Mucosa of rectum (tissue), 2 donors: Measurements from ENCODE around the gene CELSR1.

Experiments used
- H3K27ac ChIP-seq, 2 donors: one replicate each; pipeline ENCODE4 v1.7.0; 2013; ENCODE audit warnings: inconsistent platforms in 2 of 2, low read depth in 2 of 2, low read length in 2 of 2
- H3K27me3 ChIP-seq, 2 donors: one replicate each; pipeline ENCODE4 v1.7.0; 2013; ENCODE audit warnings: low read length in 2 of 2; ENCODE audit not compliant: control insufficient read depth in 2 of 2, insufficient read depth in 2 of 2
- H3K36me3 ChIP-seq, 2 donors: one replicate each; pipeline ENCODE4 v1.7.0; 2013; ENCODE audit warnings: low read length in 2 of 2; ENCODE audit not compliant: control insufficient read depth in 2 of 2, insufficient read depth in 2 of 2
- H3K4me1 ChIP-seq, 2 donors: one replicate each; pipeline ENCODE4 v1.7.0; 2013; ENCODE audit warnings: low read length in 2 of 2, mild to moderate bottlenecking in 1 of 2; ENCODE audit not compliant: control insufficient read depth in 2 of 2, insufficient read depth in 2 of 2
- H3K4me3 ChIP-seq, 2 donors: one replicate each; pipeline ENCODE4 v1.7.0; 2013; ENCODE audit warnings: low read length in 2 of 2
- H3K9ac ChIP-seq, 2 donors: one replicate each; pipeline ENCODE4 v1.7.0; 2013; ENCODE audit warnings: low read length in 2 of 2, low read depth in 1 of 2, mild to moderate bottlenecking in 1 of 2
- H3K9me3 ChIP-seq, 2 donors: one replicate each; pipeline ENCODE4 v1.7.0; 2013; ENCODE audit warnings: low read length in 2 of 2; ENCODE audit not compliant: control insufficient read depth in 2 of 2
- donor health status: healthy.
- donor health status: Normal muscosa, but diverticular disease.

CELSR1 gene

GRCh38 chr22:46452195-46453005, 85.0 kb downstream of the CELSR1 start:
- no peaks in the 10 kb centered on the region for H3K27me3 ChIP-seq
- H3K9ac ChIP-seq = no peak overlapping the region
- H3K4me3 ChIP-seq = no peak overlapping the region
- no peak overlapping the region for H3K27ac ChIP-seq
- no peaks in the 10 kb centered on the region for H3K9me3 ChIP-seq
- H3K36me3 ChIP-seq = no peaks in the 10 kb centered on the region
- H3K4me1 ChIP-seq = no peaks in the 10 kb centered on the region

- Histone ChIP-seq H3K27me3 (no peaks in the 10 kb centered on the region), H3K9ac (no peak overlapping the region), H3K9me3 (no peaks in the 10 kb centered on the region), H3K4me3 (no peak overlapping the region), H3K4me1 (no peaks in the 10 kb centered on the region), H3K36me3 (no peaks in the 10 kb centered on the region), H3K27ac (no peak overlapping the region)
These were observed 85.7 kb downstream of the CELSR1 start for GRCh38 chr22:46451741-46452140.

- H3K27ac ChIP-seq = no peak overlapping the region
- no peak overlapping the region for H3K9ac ChIP-seq
- H3K36me3 ChIP-seq = no peaks in the 10 kb centered on the region
- H3K4me1 ChIP-seq = no peaks in the 10 kb centered on the region
- H3K4me3 ChIP-seq = no peak overlapping the region
- no peaks in the 10 kb centered on the region for H3K27me3 ChIP-seq
- no peaks in the 10 kb centered on the region for H3K9me3 ChIP-seq
These were observed 86.4 kb downstream of the CELSR1 start for GRCh38 chr22:46450931-46451561.

GRCh38 chr22:46449974-46450745, 87.3 kb downstream of the CELSR1 start:
- H3K4me1 ChIP-seq = no peaks in the 10 kb centered on the region
- H3K4me3 ChIP-seq = no peak overlapping the region
- no peaks in the 10 kb centered on the region for H3K36me3 ChIP-seq
- H3K27me3 ChIP-seq = no peaks in the 10 kb centered on the region
- no peaks in the 10 kb centered on the region for H3K9me3 ChIP-seq
- no peak overlapping the region for H3K27ac ChIP-seq
- no peak overlapping the region for H3K9ac ChIP-seq

GRCh38 chr22:46449116-46449691, 88.2 kb downstream of the CELSR1 start:
- Histone ChIP-seq H3K36me3 (no peaks in the 10 kb centered on the region), H3K4me3 (no peak overlapping the region), H3K9me3 (no peaks in the 10 kb centered on the region), H3K9ac (no peak overlapping the region), H3K4me1 (peaks cover 0 to 3% of the 10 kb centered on the region in 2 donors), H3K27ac (no peak overlapping the region), H3K27me3 (no peaks in the 10 kb centered on the region)

- H3K4me3 ChIP-seq = no peak overlapping the region
- no peak overlapping the region for H3K27ac ChIP-seq
- H3K27me3 ChIP-seq = no peaks in the 10 kb centered on the region
- H3K36me3 ChIP-seq = no peaks in the 10 kb centered on the region
- no peaks in the 10 kb centered on the region for H3K9me3 ChIP-seq
- H3K9ac ChIP-seq = no peak overlapping the region
- peaks cover 5 to 11% of the 10 kb centered on the region in 2 donors for H3K4me1 ChIP-seq
These were observed 89.1 kb downstream of the CELSR1 start for GRCh38 chr22:46448333-46448732.

- no peak overlapping the region for H3K4me3 ChIP-seq
- H3K4me1 ChIP-seq = peaks cover 6 to 15% of the 10 kb centered on the region in 2 donors
- no peaks in the 10 kb centered on the region for H3K27me3 ChIP-seq
- no peaks in the 10 kb centered on the region for H3K36me3 ChIP-seq
- H3K27ac ChIP-seq = no peak overlapping the region
- H3K9me3 ChIP-seq = no peaks in the 10 kb centered on the region
- no peak overlapping the region for H3K9ac ChIP-seq
These were observed 89.5 kb downstream of the CELSR1 start for GRCh38 chr22:46447906-46448305.

- Histone ChIP-seq H3K27me3 (no peaks in the 10 kb centered on the region), H3K9ac (no peak overlapping the region), H3K9me3 (no peaks in the 10 kb centered on the region), H3K27ac (no peak overlapping the region), H3K36me3 (no peaks in the 10 kb centered on the region), H3K4me1 (peaks cover 6 to 15% of the 10 kb centered on the region in 2 donors), H3K4me3 (no peak overlapping the region)
These were observed 90.6 kb downstream of the CELSR1 start for GRCh38 chr22:46446799-46447198.

GRCh38 chr22:46445771-46446420, 91.5 kb downstream of the CELSR1 start:
- H3K9ac ChIP-seq = no peak overlapping the region
- no peaks in the 10 kb centered on the region for H3K9me3 ChIP-seq
- peaks cover 6 to 15% of the 10 kb centered on the region in 2 donors for H3K4me1 ChIP-seq
- H3K27me3 ChIP-seq = no peaks in the 10 kb centered on the region
- no peak overlapping the region for H3K27ac ChIP-seq
- no peaks in the 10 kb centered on the region for H3K36me3 ChIP-seq
- H3K4me3 ChIP-seq = no peak overlapping the region
